Uterus (tissue), 4 donors: ENCODE data around the gene VAPA. TPM values are rescaled to one million over a fixed set of nuclear protein-coding genes. Genes with fewer than 3 reads are reported as not detected.
"Not testable (repeated sequence)": the region's sequence is repeated elsewhere in the genome, so short reads cannot be mapped to it uniquely, and the experiment has no call there.

Source experiments
- DNase-seq, 2 donors: peaks; one replicate each; pipeline ENCODE4 v3.0.0-alpha.2; 2019 to 2020
- H3K27ac ChIP-seq, 2 donors: fragments of 200-600 bp; sonication (generic); 1 replicate in 1 of 2; 2 replicates in 1 of 2; pipeline ENCODE4 v1.5.1; 2016 to 2018
- H3K27me3 ChIP-seq, 2 donors: fragments of 200-600 bp; sonication (generic); one replicate each; pipeline ENCODE4 v1.5.1; 2018 to 2019; ENCODE audit warnings: control low read depth in 1 of 2
- H3K36me3 ChIP-seq, 2 donors: fragments of 200-600 bp; sonication (generic); one replicate each; pipeline ENCODE4 v1.5.1; 2019; ENCODE audit warnings: control low read depth in 1 of 2
- H3K4me1 ChIP-seq, 2 donors: fragments of 200-600 bp; sonication (generic); one replicate each; pipeline ENCODE4 v1.5.1; 2018 to 2019; ENCODE audit warnings: control low read depth in 1 of 2
- H3K4me3 ChIP-seq, 2 donors: fragments of 200-600 bp; sonication (generic); 1 replicate in 1 of 2; 2 replicates in 1 of 2; pipeline ENCODE4 v1.5.1; 2018 to 2019; ENCODE audit warnings: mild to moderate bottlenecking in 1 of 2
- H3K9me3 ChIP-seq, 2 donors: fragments of 200-600 bp; sonication (generic); one replicate each; pipeline ENCODE4 v1.5.1; 2019; ENCODE audit warnings: control low read depth in 1 of 2
- CTCF ChIP-seq, 4 experiments: fragments of 200-600 bp in 2 of 4; fragments of 450-650 bp in 2 of 4; sonication (generic) in 2 of 4; IDR thresholded peaks; one replicate each; pipeline ENCODE4 v1.5.1; 2016 to 2019; ENCODE audit warnings: antibody characterized with exemption in 4 of 4, mild to moderate bottlenecking in 2 of 4, moderate library complexity in 1 of 4
- POLR2A ChIP-seq, 2 donors: fragments of 450-650 bp; IDR thresholded peaks; one replicate each; pipeline ENCODE4 v1.6.1; 2016; ENCODE audit warnings: antibody characterized with exemption in 2 of 2, mild to moderate bottlenecking in 1 of 2, moderate library complexity in 1 of 2
- intact Hi-C: fragments of 100-400 bp; cut with DNase I; formaldehyde crosslinking; loops from one replicate; pipeline ENCODE4 v1.15.1; 2023; ENCODE audit warnings: low total_unique reads
- total RNA-seq, 4 donors: library from RNA; depleted of rRNA in 3 of 4; stranded (reverse); fragments of >200 nt in 3 of 4; gene quantifications; one replicate each; pipeline versions ENCODE4 v1.1.0 to v1.2.4, GENCODE V29; 2014 to 2023
- donor health status: DM: yes; HTN: yes; CAD: no.

Gene VAPA
- total RNA-seq, 4 donors from 2014 or later: 119 to 253 (median 226) TPM

- DNase-seq: no peak
- H3K27ac ChIP-seq: no peak overlapping the region
- H3K27me3 ChIP-seq: no peaks in the 10 kb centered on the region
- H3K4me3 ChIP-seq: no peak overlapping the region
- TF ChIP-seq CTCF (IDR thresholded peaks at IDR 0.05) (no peak), POLR2A (IDR thresholded peaks at IDR 0.05) (no peak)
- intact Hi-C loops: no loop called here
- H3K36me3 ChIP-seq: no peaks in the 10 kb centered on the region
- H3K4me1 ChIP-seq: no peaks in the 10 kb centered on the region
- H3K9me3 ChIP-seq: no peaks in the 10 kb centered on the region
These were observed 16.7 kb upstream of the VAPA start for GRCh38 chr18:9897129-9897528.

- H3K36me3 ChIP-seq, H3K27ac ChIP-seq, H3K4me1 ChIP-seq, H3K27me3 ChIP-seq, intact Hi-C loops, H3K9me3 ChIP-seq, H3K4me3 ChIP-seq, DNase-seq: not testable (repeated sequence)
These were observed 16.0 kb upstream of the VAPA start for GRCh38 chr18:9897787-9898291.

GRCh38 chr18:9898792-9899549 lies 14.8 kb upstream of the VAPA start:
- Histone ChIP-seq H3K9me3 (no peaks in the 10 kb centered on the region), H3K4me3 (no peak overlapping the region), H3K27me3 (no peaks in the 10 kb centered on the region), H3K4me1 (no peaks in the 10 kb centered on the region), H3K27ac (no peak overlapping the region), H3K36me3 (no peaks in the 10 kb centered on the region)
- no peak for TF ChIP-seq CTCF (IDR thresholded peaks at IDR 0.05)
- TF ChIP-seq POLR2A (IDR thresholded peaks at IDR 0.05): no peak
- intact Hi-C loops: no loop called here
- no peak for DNase-seq

- intact Hi-C loops: not testable (repeated sequence)
These were observed 14.3 kb upstream of the VAPA start for GRCh38 chr18:9899550-9899930.

GRCh38 chr18:9900699-9901098 lies 13.1 kb upstream of the VAPA start:
- Histone ChIP-seq H3K9me3 (no peaks in the 10 kb centered on the region), H3K4me1 (no peaks in the 10 kb centered on the region), H3K27ac (no peak overlapping the region), H3K36me3 (no peaks in the 10 kb centered on the region), H3K27me3 (no peaks in the 10 kb centered on the region), H3K4me3 (no peak overlapping the region)
- no peak for DNase-seq
- TF ChIP-seq CTCF (IDR thresholded peaks at IDR 0.05): no peak
- TF ChIP-seq POLR2A (IDR thresholded peaks at IDR 0.05): no peak
- intact Hi-C loops: no loop called here

More at GRCh38 chr18:9899550-9899930, 14.3 kb upstream of the VAPA start:
- H3K36me3 ChIP-seq, H3K9me3 ChIP-seq, H3K4me1 ChIP-seq, DNase-seq, H3K4me3 ChIP-seq, H3K27ac ChIP-seq, H3K27me3 ChIP-seq: not testable (repeated sequence)

- intact Hi-C loops: no loop called here
- H3K36me3 ChIP-seq: no peaks in the 10 kb centered on the region
- H3K27ac ChIP-seq: no peak overlapping the region
- H3K4me1 ChIP-seq: no peaks in the 10 kb centered on the region
- no peak for DNase-seq
- H3K9me3 ChIP-seq: no peaks in the 10 kb centered on the region
- H3K27me3 ChIP-seq: no peaks in the 10 kb centered on the region
- TF ChIP-seq POLR2A (IDR thresholded peaks at IDR 0.05) (no peak), CTCF (IDR thresholded peaks at IDR 0.05) (no peak)
- H3K4me3 ChIP-seq: no peak overlapping the region
These were observed 12.4 kb upstream of the VAPA start for GRCh38 chr18:9901377-9901776.

GRCh38 chr18:9902264-9902663 lies 11.6 kb upstream of the VAPA start:
- H3K36me3 ChIP-seq, H3K9me3 ChIP-seq, H3K4me3 ChIP-seq, H3K27ac ChIP-seq, H3K27me3 ChIP-seq, H3K4me1 ChIP-seq, DNase-seq, intact Hi-C loops: not testable (repeated sequence)
